ENCODE results near the gene ADAMTS12. TPM values are rescaled to one million over a fixed set of nuclear protein-coding genes. Genes with fewer than 3 reads are reported as not detected.
A peak's percentile ranks its signal among the peaks of the same experiment; 100 is the strongest.

The ADAMTS12 gene
- total and polyA plus RNA-seq, 2 experiments from 2014 or later, result 9.1 to 17.1 TPM

- Histone ChIP-seq H3K36me3 (ENCODE audit: insufficient read depth) (no peaks in the 10 kb centered on the region), H3K27ac (ENCODE audit: low read depth) (no peak overlapping the region), H3K4me2 (no peak overlapping the region), H3K4me3 (no peak overlapping the region), H3K79me2 (replicated peaks; ENCODE audit: insufficient read depth) (peaks cover 73% of the 10 kb centered on the region), H2AFZ (no peak overlapping the region), H3K4me1 (ENCODE audit: insufficient read depth) (peaks cover 24% of the 10 kb centered on the region), H3K27me3 (ENCODE audit: insufficient read depth) (no peaks in the 10 kb centered on the region), H3F3A (replicated peaks; ENCODE audit: low read depth) (no peaks in the 10 kb centered on the region), H3K9me2 (ENCODE audit: insufficient read depth) (no peaks in the 10 kb centered on the region; the same call in 1 of the 2 replicates), H4K20me1 (replicated peaks; ENCODE audit: insufficient read depth) (no peaks in the 10 kb centered on the region)
- DNase-seq (ENCODE audit: low spot score), result no peak
- no peaks in the 10 kb centered on the region for H3K36me3 Mint-ChIP-seq (ENCODE audit: low read depth)
- no peak for ATAC-seq
- H3K27me3 Mint-ChIP-seq (ENCODE audit: insufficient read depth, low read depth, poor library complexity), result no peaks in the 10 kb centered on the region
- peaks cover 44% of the 10 kb centered on the region for H3K4me1 Mint-ChIP-seq
- TF ChIP-seq ZNF331 (CRISPR knock-in tag; IDR thresholded peaks at IDR 0.05; ENCODE audit: low read depth) (no peak), EZH2phosphoT487 (IDR thresholded peaks at IDR 0.05; ENCODE audit: unreplicated experiment) (no peak), CTCF (conservative IDR thresholded peaks at IDR 0.05; ENCODE audit: low read depth in 2 of 2) (no peak), CREB1 (CRISPR knock-in tag; IDR thresholded peaks at IDR 0.05; ENCODE audit: low read depth) (no peak), STAT1 (IDR thresholded peaks at IDR 0.05; ENCODE audit: unreplicated experiment) (no peak), NANOG (IDR thresholded peaks at IDR 0.05; ENCODE audit: borderline replicate concordance) (no peak), ZNF462 (CRISPR knock-in tag; IDR thresholded peaks at IDR 0.05) (no peak), JUNB (IDR thresholded peaks at IDR 0.05; ENCODE audit: unreplicated experiment) (no peak), EZH2 (IDR thresholded peaks at IDR 0.05; ENCODE audit: low read depth, unreplicated experiment) (no peak), ZNF114 (CRISPR knock-in tag; IDR thresholded peaks at IDR 0.05) (no peak)
- 0 out of 2 replicates have a peak overlapping the region, but pooled peaks have one; percentile 66 for H3K27ac Mint-ChIP-seq
- H3K9me3 Mint-ChIP-seq, result no peaks in the 10 kb centered on the region
- no peak overlapping the region for H3K4me3 Mint-ChIP-seq
Observed at GRCh38 chr5:33857037-33857436, 34.8 kb downstream of the ADAMTS12 start.

Data from GM23338 (cell line).